Endometrial microvascular endothelial cells (primary cell): Measurements from ENCODE around the gene KCNJ12. TPM values are rescaled to one million over a fixed set of nuclear protein-coding genes. Genes with fewer than 3 reads are reported as not detected.
"Not testable (repeated sequence)": the region's sequence is repeated elsewhere in the genome, so short reads cannot be mapped to it uniquely, and the experiment has no call there.

Experiments used
- in situ Hi-C: cut with HindIII; loops from 2 replicates; pipeline ENCODE4 v1.10.0; 2017; ENCODE audit warnings: low sequenced_read_pairs, low pct_unique_long_range_greater_than_20kb; ENCODE audit errors: inconsistent ontology term
- total RNA-seq: library from RNA; depleted of rRNA; stranded (reverse); fragments of >200 nt; gene quantifications from one replicate; pipeline ENCODE4 v1.2.3, GENCODE V29; 2015; ENCODE audit errors: inconsistent ontology term

KCNJ12 gene
- 0.46 TPM for total RNA-seq

DNA sequence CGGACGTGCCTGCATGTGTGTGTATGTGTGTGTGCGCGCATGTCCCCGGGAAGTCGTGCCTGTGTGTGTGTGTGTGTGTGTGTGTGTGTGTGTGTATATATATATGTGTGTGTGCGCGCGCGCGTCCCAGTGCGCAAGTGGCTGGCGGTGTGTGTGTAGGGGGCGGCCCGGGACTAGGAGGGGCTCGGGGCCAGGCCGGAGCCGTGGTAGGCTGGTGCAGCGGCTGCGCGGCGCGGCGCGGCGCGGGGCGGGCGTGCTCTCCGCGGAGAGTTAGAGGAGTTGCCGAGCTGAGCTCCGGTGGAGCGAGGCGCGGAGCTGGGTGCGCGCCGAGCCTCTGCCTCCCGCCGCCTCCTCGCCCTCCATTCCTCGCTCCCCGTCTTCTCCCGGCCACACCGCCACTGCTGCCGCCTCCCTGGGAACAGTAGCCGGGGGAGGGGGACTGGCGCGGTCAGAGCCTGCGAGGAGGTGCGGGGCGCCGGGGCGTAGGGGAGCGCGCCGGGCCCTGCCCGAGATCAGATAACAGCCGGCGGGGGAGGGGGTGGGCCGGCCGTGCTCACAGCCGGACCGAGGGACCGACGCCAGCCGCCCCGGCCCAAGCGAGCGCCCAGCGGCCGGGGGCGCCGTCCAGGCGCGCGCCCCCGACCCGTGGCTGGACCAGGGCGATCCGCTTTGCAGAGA, at the start of gene KCNJ12:
KCNJ12 (plus strand) TSS at position 277 of the 678 bp plus-strand sequence. CDS start 38,986 bp downstream, outside the sequence.
- in situ Hi-C loops = no loop called here

DNA sequence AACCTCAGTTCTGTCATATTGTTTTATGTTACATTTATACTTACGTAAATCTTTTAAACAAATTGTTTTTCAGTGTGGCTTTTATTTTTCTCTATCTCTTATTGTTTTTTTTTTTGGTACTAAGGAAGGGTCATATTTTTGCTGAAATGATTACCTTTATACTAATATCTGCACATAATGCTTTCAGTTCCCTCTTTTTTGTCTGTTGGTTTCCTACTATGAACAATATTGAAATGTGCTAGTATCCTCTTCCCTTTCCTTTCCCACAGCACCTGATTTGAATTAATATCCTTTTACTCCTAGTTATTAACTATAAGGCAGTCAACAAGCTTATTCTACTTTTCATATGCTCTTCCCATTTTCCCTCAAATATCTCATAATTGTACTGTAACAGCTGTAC, 48.2 kb upstream of the KCNJ12 start:
- in situ Hi-C loops = not testable (repeated sequence)

DNA sequence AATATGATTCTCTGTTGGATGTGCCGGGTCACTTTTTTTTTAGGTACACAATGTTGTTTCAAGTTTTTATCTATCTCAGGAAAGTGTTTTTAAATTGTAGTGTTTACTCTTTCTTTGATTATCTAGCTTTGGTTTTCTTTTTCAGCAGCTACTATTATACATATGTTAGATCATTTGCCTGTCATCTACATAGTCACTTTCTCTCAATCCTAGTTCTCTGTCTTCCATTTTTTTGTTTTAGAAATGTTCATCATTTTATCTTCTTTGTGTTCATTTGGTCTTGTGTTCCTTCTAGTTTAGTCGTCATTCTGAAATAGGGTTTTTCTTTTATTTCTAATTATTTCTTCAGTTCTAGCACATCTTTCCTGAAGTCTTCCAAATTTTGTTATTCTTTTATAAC, 47.4 kb upstream of the KCNJ12 start:
- in situ Hi-C loops = not testable (repeated sequence)

DNA sequence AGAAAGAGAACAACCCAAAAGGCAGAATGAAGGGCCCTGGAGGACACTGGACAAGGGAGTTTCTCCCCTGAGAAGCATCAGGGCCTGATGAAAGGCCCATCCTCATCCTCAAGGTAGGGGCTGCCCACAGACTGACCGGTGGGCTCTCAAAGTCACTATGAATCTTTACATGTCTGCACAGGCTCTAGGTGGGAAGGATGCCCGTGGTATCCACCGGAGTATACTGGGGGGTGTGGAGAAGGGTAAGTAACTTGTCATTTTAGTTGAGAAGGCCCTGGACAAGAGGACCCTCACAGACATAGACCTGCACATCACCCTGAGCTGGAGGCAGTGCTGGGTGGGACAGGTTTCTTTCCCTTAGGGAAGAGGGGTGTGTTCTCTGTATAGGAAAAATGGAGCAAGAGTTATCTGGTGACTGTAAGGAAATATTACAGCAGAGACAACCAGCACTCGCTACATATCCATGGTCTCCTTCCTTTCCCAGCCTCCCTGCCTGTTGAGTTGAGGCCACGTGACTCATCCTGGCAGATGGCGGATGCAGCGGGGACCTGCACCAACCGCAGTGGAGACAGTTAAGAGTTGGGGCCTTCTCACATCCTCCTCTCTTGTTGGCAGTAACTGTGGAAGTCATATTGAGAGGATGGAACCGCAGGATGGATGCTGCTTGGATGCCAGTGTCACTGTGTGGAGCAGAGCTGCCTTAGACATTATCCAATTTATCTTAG, 45.6 kb upstream of the KCNJ12 start:
- in situ Hi-C loops = no loop called here

DNA sequence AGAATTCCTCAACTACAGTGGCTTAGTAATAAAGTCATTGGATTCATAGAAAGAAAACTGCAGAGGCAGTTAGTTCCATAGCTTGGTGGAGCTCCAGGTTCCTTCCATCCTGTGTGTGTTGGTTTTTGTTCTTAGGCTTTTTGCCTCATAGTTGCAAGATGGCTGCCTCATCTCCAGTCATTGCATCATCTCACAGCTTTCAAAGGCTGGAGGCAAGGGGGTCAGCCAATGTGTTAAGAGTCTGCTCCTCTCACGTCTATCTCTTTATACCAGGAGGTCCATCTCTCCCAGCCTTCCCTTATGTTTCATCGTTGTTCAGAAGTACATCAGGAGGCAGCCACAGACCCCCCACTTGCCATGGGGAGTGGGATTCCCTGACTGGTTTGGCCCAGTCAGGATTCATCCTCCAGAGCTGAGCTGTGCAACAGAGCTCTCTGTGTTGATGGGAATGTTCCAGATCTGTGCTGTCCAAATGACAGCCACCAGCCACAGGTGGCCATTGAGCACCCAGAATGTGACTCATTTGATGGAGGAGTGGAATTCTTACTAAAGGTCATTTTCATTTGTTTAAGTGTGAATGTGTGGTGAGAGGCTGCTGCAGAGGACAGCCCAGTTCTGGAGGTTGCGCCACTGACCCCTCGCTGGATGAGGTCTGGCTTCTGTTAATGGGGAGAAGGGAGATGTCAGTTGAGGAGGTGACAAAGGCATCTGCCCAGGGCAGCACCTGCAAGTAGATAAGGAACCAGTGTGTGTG, 39.4 kb upstream of the KCNJ12 start:
- in situ Hi-C loops = not testable (repeated sequence)

DNA sequence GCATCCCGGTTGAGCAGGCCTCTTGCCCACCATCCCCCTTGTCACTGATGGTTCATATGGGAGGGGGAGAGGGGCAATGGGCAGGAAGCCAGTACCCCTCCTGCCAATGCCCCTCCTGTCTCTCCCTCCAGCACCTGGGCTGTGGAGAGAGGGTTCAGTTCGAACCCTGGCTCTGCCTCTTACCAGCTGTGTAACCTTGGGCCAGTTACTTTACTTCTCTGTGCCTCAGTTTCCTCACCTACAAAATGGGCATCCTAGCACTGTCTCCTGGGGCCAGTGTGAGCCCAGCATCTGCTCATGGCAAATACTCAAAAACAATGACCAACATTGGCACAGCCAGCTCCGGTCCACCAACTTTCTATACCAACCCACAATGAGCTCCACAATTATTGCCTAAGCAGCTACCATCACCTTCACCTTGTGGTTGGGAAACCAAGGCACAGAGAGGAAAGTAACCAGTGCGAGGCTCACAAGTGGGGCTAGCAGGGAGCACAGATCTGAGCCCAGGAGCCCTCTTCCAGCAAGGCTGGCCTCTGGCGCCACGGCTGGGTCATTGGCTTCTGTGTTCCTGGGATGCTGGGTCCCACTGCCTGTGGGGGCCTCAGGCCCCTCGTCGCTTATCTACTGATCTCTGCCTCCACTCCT, 38.1 kb upstream of the KCNJ12 start:
- in situ Hi-C loops = not testable (repeated sequence)

DNA sequence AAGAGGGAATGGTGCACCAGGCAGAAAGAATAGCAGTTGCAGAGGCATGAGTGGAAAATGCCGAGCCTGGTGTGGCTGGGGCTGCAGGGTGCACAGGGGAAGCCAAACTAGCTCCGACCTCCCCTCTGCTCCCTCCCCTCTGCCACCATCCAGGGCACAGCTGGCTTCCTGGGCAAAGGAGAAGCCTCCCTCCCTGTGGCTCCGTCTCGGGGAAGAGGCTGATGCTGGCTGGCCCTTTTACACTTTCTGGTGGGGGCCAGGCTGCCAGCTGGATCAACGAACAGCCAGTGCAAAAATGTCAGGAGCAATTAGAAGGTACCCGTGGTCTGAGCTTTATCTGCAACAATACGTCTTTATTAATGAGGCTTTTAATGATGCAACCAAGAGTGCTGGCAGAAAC, 37.1 kb upstream of the KCNJ12 start:
- in situ Hi-C loops = no loop called here

DNA sequence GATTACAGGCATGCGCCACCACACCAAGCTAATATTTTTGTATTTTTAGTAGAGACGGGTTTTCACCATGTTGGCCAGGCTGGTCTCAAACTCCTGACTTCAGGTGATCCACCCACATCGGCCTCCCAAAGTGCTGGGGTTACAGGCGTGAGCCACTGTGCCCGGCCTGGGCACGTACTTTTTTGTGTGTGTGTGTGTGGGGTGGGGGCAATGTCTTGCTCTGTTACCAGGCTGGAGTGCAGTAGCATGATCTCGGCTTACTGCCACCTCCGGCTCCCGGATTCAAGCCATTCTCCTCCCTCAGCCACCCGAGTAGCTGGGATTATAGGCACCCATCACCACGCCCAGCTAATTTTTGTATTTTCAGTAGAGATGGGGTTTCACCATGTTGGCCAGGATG, 36.6 kb upstream of the KCNJ12 start:
- in situ Hi-C loops = not testable (repeated sequence)

DNA sequence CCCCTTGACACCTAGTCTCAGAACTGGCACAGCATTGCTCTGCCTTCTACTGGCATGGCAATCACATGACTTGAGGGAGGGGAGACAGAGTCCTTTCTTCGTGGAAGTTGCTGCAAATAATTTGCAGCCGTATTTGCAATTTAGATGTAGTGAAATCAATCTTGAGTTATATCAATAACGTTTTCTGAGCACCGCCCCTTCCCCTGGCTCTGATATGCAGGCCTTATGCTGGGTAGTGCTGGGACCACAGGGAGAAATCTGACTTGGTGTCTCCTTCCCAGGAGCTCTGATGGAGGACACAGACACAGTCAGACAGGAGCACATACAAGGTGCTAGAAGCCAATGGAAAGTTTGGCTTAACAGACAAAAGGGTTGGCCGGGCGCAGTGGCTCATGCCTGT, 35.8 kb upstream of the KCNJ12 start:
- in situ Hi-C loops = not testable (repeated sequence)

DNA sequence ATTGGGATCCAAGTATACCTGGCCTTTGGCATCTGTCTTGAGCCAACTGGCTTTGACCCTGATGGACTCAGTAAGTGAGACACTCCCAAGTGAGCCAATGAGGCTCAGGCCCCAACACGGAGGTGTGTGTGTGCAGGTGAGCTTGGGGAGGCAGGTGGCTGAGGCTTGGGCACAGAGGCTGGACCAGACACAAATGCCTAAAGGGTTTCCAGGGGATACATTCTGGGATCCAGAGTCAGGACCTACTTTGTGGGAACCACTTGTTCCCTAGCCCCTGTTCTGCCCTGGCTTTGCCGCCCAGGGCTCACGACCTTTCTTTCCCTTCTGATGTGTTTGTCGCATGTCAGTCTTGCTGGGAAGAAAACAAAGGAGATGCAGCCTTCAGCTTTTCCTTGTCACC, 34.9 kb upstream of the KCNJ12 start:
- in situ Hi-C loops = not testable (repeated sequence)

DNA sequence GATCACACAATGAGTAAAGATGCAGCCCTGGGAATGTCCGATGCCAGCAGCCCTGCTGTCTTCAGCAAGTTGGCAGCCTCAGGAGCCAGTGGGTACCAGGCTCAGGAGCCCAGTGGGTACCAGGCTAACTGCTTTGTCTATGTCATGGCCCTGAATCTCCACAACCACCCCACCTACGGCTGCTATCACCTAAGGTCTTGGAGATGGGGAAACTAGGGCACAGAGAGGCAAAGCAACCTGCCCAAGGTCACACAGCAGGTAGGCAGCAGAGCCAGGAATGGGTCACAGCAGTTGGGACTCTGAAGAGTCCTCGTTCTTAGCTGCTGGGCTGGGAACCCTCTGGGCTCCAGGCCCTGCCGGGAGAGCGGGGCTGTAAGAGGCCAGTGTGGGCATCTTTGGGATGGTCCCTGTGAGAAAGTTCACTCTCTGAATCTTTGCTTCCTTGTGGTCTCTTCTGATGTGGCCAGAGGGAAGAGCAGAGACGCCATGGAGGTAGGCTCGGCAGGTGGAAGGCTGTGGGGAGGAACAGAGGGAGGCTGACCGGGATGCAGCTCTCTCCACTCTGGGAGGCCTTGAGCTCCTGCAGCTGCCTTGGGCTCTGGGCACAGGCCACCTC, 34.1 kb upstream of the KCNJ12 start:
- in situ Hi-C loops = not testable (repeated sequence)

DNA sequence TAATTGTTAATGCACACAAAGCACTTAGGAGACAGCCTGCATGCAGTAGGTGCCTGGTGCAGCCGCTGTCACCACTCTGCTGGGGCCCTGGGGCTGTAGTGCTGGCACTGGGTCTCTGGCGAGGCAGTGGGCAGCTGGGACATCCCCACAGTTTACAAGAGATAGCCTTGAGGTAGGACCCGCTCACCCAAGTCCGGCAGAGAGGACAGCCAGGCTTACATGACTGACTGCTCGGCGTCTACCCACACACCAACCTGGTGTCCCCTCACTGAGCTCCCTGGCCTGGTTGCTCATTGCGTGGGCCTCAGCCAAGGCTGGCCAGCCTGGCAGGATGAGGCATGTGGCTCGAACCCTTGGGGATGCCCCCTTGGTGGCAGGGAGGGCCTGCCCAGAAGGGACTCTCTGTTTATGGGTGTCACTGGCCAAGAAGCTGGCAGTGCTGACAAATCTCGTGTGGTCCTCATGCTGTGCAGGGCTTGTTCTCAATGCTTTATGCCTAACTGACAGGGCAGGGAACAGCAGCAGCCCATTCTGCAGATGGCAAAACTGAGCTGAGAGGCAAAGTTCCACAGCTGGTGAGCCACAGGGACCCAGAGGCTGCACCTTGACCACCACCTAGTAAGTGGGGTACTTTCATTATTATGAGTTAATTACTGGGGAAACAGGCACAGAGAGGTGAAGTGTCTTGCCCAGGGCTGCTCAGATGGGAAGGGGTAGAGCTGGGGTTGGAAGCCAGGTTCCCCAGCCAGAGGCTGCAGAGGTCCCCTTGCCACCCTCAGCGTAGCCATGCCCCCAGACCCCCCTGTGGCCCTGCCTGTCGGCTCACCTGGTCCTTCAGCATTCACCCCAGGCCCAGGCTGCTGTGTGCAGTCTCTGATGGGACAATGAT, 32.9 kb upstream of the KCNJ12 start:
- in situ Hi-C loops = not testable (repeated sequence)

DNA sequence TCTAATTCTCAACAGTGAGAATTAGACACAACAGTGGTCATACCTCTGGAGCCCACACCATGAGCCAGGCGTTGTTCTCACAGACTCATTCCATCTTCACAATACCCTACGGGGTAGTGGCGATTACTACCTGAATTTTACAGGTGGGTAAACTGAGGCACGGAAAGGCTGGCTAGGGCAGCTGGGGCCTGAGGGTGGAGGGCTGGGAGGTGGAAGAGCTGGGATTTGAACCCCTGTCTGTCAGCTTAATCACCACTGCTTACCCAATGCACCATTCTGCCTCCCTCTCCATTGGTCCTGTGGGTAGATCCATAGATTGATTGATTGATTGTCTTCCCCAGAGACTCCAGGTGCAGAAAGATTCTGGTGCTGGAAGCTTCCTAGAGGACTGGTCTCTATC, 31.4 kb upstream of the KCNJ12 start:
- in situ Hi-C loops = not testable (repeated sequence)

DNA sequence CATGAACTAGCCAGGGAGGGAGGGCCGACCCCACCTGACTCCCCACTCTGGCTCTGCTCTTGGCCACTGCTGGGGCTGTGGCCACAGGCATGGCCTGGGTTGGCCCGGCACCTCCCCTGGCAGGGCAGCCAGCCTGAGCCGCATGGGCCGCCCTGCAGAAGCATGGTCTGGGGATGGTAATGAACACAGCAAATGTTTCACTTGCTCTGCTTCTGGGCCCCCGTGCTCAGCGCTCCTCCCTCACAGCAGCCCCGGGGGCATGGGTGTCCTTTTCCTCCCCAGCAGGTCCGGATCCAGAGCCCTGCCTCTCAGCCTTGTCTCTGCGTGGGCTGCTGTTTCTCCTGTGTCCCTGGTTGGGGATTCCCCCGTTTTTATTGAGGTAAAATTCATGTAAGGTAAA, 30.9 kb upstream of the KCNJ12 start:
- in situ Hi-C loops = no loop called here

DNA sequence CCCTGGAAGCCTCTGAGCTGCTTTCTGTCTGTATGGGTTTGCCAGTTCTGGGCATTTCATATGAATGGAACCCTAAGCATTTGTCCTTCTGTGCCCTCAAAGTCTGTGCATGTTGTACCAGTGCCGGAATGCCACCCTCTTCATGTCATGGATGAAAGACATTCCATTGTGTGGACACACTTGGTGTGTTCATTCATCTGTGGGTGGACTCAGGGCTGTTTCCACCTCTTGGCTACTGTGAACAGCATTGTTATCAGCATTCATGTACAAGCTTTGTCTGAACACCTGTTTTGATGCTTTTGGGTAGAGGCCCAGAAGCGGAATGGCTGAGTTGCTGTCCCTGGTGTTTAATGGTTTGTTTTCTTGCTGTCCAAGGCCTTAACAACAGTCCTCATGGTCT, 30.1 kb upstream of the KCNJ12 start:
- in situ Hi-C loops = not testable (repeated sequence)

DNA sequence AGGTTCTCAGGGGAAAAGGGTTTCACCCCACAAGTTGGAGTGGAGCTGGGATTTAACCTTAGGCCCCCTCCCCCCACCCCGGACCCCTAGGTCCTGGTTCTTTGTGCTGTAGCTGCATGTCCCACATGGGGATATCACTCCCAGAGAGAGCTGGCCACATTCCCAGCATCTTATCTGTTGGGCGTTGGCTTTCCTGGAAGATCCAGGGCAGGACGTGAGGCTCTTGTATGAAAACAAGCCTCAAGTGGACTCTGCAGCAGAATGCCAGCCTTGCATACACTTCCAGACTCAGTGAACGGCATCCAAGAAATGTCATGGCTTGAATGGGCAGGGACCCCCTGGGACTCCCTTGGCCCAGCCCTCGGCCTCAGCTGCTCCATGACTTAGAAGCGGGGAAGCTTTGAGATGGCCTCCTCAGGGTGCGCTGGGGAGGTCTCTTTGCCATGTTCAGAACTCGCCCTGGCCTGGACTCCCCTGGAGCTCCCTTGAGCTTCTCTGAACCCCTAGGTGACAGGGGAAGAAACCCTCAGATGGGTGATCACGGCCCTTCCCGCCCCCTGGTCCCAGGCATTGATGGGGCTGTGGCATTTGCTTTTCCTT, 29.4 kb upstream of the KCNJ12 start:
- in situ Hi-C loops = not testable (repeated sequence)

DNA sequence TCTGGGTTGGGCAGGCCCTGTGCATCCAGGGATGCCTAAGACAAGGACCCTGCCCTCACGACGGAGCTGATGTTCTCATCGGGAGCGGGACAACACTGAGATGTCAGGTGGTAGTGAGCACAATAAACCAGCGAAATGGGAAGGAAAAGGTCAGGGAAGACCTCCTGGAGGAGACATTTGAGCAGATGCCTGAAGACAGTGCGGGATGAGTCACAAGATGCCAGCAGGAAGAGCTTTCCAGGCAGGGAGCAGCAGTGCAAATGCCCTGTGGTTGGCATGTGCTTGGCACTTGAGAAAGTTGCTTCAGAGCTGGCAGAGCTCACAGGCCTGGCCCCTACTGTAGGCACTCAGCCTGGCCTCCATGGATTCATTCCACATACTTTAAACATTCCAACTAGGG, 28.5 kb upstream of the KCNJ12 start:
- in situ Hi-C loops = not testable (repeated sequence)
